Tibial nerve (tissue), 4 donors: ENCODE data around the gene REEP2. TPM values are rescaled to one million over a fixed set of nuclear protein-coding genes. Genes with fewer than 3 reads are reported as not detected.

Source experiments
- DNase-seq, 2 donors: peaks; one replicate each; pipeline ENCODE4 v3.0.0-alpha.2; 2019; ENCODE audit warnings: low spot score in 2 of 2
- H3K27ac ChIP-seq, 4 donors: fragments of 200-600 bp; sonication (generic) in 3 of 4; one replicate each; pipeline ENCODE4 v1.5.1; 2017 to 2019; ENCODE audit warnings: mild to moderate bottlenecking in 1 of 4
- H3K27me3 ChIP-seq, 2 donors: fragments of 200-600 bp; sonication (generic) in 1 of 2; one replicate each; pipeline versions ENCODE4 v1.5.1 to v1.6.0; 2017 to 2019
- H3K36me3 ChIP-seq, 3 donors: fragments of 200-600 bp; sonication (generic); one replicate each; pipeline ENCODE4 v1.5.1; 2018 to 2019
- H3K4me1 ChIP-seq, 4 donors: fragments of 200-600 bp; sonication (generic) in 3 of 4; one replicate each; pipeline ENCODE4 v1.5.1; 2017 to 2019
- H3K4me3 ChIP-seq, 4 donors: fragments of 200-600 bp; sonication (generic) in 3 of 4; one replicate each; pipeline ENCODE4 v1.5.1; 2017 to 2019; ENCODE audit warnings: mild to moderate bottlenecking in 1 of 4, moderate library complexity in 1 of 4
- H3K9me3 ChIP-seq, 4 donors: fragments of 200-600 bp; sonication (generic) in 3 of 4; one replicate each; pipeline ENCODE4 v1.5.1; 2017 to 2019
- CTCF ChIP-seq, 5 experiments: fragments of 200-600 bp in 3 of 5; fragments of 450-650 bp in 2 of 5; sonication (generic) in 3 of 5; IDR thresholded peaks; one replicate each; pipeline ENCODE4 v1.5.1; 2016 to 2019; ENCODE audit warnings: antibody characterized with exemption in 5 of 5, mild to moderate bottlenecking in 3 of 5, moderate library complexity in 2 of 5
- EP300 ChIP-seq, 2 donors: sonication (generic); formaldehyde crosslinking; IDR thresholded peaks; one replicate each; pipeline ENCODE4 v1.6.1; 2017; ENCODE audit warnings: antibody characterized with exemption in 2 of 2, mild to moderate bottlenecking in 1 of 2
- POLR2A ChIP-seq, 2 donors: fragments of 450-650 bp; IDR thresholded peaks; one replicate each; pipeline ENCODE4 v1.6.1; 2017; ENCODE audit warnings: antibody characterized with exemption in 2 of 2, mild to moderate bottlenecking in 2 of 2, moderate library complexity in 2 of 2
- WGBS, 2 donors: methylation state at CpG; one replicate each; pipeline ENCODE4 v1.1.5; 2018; 5-methylcytosine and 5-hydroxymethylcytosine counted together
- total RNA-seq, 4 donors: library from RNA; depleted of rRNA; stranded (reverse); fragments of >200 nt; gene quantifications; one replicate each; pipeline ENCODE4 v1.1.0, GENCODE V29; 2016

Gene REEP2
- total RNA-seq, 4 donors from 2014 or later: 5.7 to 8.1 (median 7.5) TPM

GRCh38 chr5:138463419-138464007, 24.7 kb downstream of the REEP2 start:
- 11 to 13% methylated on average over 21 of the region's 21 CpGs for WGBS, 2 donors
- TF ChIP-seq POLR2A (IDR thresholded peaks at IDR 0.05) (no peak), CTCF (IDR thresholded peaks at IDR 0.05) (no peak)
- DNase-seq: peak in 1 of 2 donors; percentile 14
- H3K27me3 ChIP-seq: no peaks in the 10 kb centered on the region
- H3K4me1 ChIP-seq: peaks cover 0 to 49% (median 33%) of the 10 kb centered on the region in 4 donors
- peaks cover 0 to 11% (median 0%) of the 10 kb centered on the region in 3 donors for H3K36me3 ChIP-seq
- no peaks in the 10 kb centered on the region for H3K9me3 ChIP-seq
- peak overlapping the region; percentile 96 to 98 (median 98) for H3K27ac ChIP-seq
- peak overlapping the region; percentile 54 to 95 (median 74) for H3K4me3 ChIP-seq

GRCh38 chr5:138464008-138464387, 25.1 kb downstream of the REEP2 start:
- H3K27me3 ChIP-seq: no peaks in the 10 kb centered on the region
- peak; percentile 88 to 90 for DNase-seq
- H3K4me1 ChIP-seq: peaks cover 0 to 51% (median 29%) of the 10 kb centered on the region in 4 donors
- WGBS, 2 donors: 0% methylated on average over 9 to 23 of the region's 34 CpGs
- H3K9me3 ChIP-seq: no peaks in the 10 kb centered on the region
- H3K4me3 ChIP-seq: peak overlapping the region; percentile 54 to 95 (median 74)
- H3K36me3 ChIP-seq: peaks cover 0 to 11% (median 0%) of the 10 kb centered on the region in 3 donors
- H3K27ac ChIP-seq: peak overlapping the region; percentile 96 to 98 (median 98)
- TF ChIP-seq EP300 (IDR thresholded peaks at IDR 0.05): peak; percentile 80 to 91
- TF ChIP-seq POLR2A (IDR thresholded peaks at IDR 0.05): peak in 1 of 2 donors; percentile 53
- peak; percentile 96 to 99 (median 97) for TF ChIP-seq CTCF (IDR thresholded peaks at IDR 0.05)

- peaks cover 0 to 55% (median 25%) of the 10 kb centered on the region in 4 donors for H3K4me1 ChIP-seq
- H3K4me3 ChIP-seq: peak overlapping the region; percentile 54 to 95 (median 74)
- 1% methylated on average over 37 of the region's 64 CpGs for WGBS, 2 donors
- H3K9me3 ChIP-seq: no peaks in the 10 kb centered on the region
- peak overlapping the region; percentile 96 to 98 (median 98) for H3K27ac ChIP-seq
- H3K36me3 ChIP-seq: peaks cover 0 to 11% (median 0%) of the 10 kb centered on the region in 3 donors
- TF ChIP-seq CTCF (IDR thresholded peaks at IDR 0.05): peak in 4 of 5 experiments; percentile 12 to 87 (median 58)
- TF ChIP-seq POLR2A (IDR thresholded peaks at IDR 0.05): peak; percentile 12 to 34
- TF ChIP-seq EP300 (IDR thresholded peaks at IDR 0.05): peak; percentile 76 to 92
- DNase-seq: peak; percentile 94 to 98
- H3K27me3 ChIP-seq: no peaks in the 10 kb centered on the region
Observed at GRCh38 chr5:138464388-138465260, 25.8 kb downstream of the REEP2 start.

- TF ChIP-seq CTCF (IDR thresholded peaks at IDR 0.05) (no peak), EP300 (IDR thresholded peaks at IDR 0.05) (peak in 1 of 2 donors; percentile 88), POLR2A (IDR thresholded peaks at IDR 0.05) (peak; percentile 93 to 94)
- H3K4me1 ChIP-seq: peaks cover 0 to 60% (median 24%) of the 10 kb centered on the region in 4 donors
- no peaks in the 10 kb centered on the region for H3K9me3 ChIP-seq
- DNase-seq: peak; percentile 92 to 96
- H3K27ac ChIP-seq: peak within 1 kb of the TSS; percentile 96 to 98 (median 98)
- peaks cover 0 to 11% (median 0%) of the 10 kb centered on the region in 3 donors for H3K36me3 ChIP-seq
- peak within 1 kb of the TSS; percentile 54 to 95 (median 74) for H3K4me3 ChIP-seq
- WGBS, 2 donors: 1% methylated on average over 25 to 58 of the region's 85 CpGs
- H3K27me3 ChIP-seq: no peaks in the 10 kb centered on the region
Observed at GRCh38 chr5:138465261-138466124, 26.6 kb downstream of the REEP2 start, which contains the start of gene EGR1. EGR1 (plus strand) TSS chr5:138465479; CDS start chr5:138465762, 283 bp downstream.
